Measurements from ENCODE around the gene MAP2K5.

DNA sequence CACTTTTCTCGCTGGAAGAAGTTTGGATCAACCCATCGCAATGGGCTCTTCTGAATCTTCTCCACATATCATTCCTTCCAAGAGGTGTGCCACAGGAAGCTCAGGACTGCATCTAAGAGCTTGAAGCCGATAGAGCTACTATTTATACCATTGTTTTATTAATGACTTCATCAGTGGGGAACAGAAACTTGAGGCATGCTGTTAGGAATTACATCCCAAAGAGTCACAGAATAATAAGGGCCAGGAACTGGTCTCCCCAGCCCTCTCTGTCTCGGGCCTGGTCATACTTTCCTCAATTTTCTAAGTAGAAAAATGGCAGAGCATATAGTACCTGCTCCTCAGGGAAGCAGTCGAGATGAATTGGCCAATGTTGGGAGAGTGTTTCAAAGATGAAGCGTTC is 38.4 kb upstream of the MAP2K5 start:
- no peak for TF ChIP-seq TFCP2L1 (CRISPR knock-in tag; IDR thresholded peaks at IDR 0.05)
- no peak for TF ChIP-seq MAFK (IDR thresholded peaks at IDR 0.05; ENCODE audit: partially characterized antibody)
- TF ChIP-seq CTCF (IDR thresholded peaks at IDR 0.05), result no peak
- no peak for TF ChIP-seq EP300 (IDR thresholded peaks at IDR 0.05)
- no peak for TF ChIP-seq MAX (IDR thresholded peaks at IDR 0.05)
- TF ChIP-seq POLR2A (IDR thresholded peaks at IDR 0.05; ENCODE audit: low read length), result no peak
- no peak for TF ChIP-seq ZFP36 (IDR thresholded peaks at IDR 0.05; ENCODE audit: borderline replicate concordance, partially characterized antibody)
- TF ChIP-seq KDM1A (IDR thresholded peaks at IDR 0.05; ENCODE audit: low read depth), result no peak
- no peak for TF ChIP-seq RAD21 (conservative IDR thresholded peaks at IDR 0.05 in 1 of 2, IDR thresholded peaks at IDR 0.05 in 1 of 2)
- no peak for TF ChIP-seq MYC (IDR thresholded peaks at IDR 0.05; ENCODE audit: borderline replicate concordance, low read length)
- TF ChIP-seq JUNB (IDR thresholded peaks at IDR 0.05), result no peak
